Measurements from ENCODE around the gene KRTAP5-10. TPM values are rescaled to one million over a fixed set of nuclear protein-coding genes. Genes with fewer than 3 reads are reported as not detected.
"Not testable (repeated sequence)": the region's sequence is repeated elsewhere in the genome, so short reads cannot be mapped to it uniquely, and the experiment has no call there.

KRTAP5-10 gene
- total RNA-seq, 2 donors from 2014 or later: not detected

DNA sequence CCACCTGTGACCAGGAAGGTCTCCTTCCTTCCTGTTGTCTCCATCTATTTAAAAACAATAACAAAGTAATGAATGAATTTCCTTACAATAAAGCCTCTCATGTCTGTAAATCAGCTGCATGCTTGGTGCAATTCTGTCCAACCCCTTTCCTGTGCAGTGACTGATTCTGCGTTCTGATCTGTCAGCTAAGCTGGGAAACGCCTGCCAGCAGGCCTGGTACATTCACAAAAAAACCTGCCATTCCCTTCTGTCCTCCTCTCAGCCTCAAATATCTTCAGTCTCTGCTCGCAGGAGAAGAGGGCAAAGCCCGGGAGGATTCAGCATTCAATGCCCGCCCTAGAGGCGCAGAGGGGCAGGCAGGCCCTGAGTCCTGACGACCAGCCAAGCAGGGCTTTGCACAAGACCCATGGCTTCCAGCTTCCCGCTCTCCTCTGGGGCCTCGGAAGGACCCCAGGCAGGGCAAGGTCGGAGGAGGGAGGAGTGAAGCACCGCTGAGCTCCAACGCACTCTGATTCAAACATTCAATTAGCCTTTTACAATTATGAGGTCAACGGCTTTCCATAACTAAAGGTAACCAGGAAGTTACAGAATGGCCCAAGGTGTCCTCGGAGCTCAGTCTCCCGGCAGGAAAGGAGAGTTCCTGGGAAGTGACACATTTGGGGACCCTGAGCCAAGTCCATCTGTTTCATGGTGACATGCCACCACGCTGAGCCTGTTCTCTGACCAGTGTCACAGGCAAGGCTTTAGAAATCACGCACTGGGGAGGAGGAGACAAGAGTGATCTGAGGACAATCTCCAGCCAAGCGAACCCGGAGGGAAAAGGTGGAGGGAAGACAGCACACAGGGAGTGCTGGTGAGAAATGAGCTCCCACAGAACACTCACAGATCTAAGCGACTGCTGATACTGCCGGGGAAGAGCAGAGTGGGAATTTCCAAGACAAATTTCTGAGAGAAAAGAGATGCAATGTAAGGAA is 1.6 kb downstream of the KRTAP5-10 start:
- intact Hi-C loops (cut with DNase I): not testable (repeated sequence)

DNA sequence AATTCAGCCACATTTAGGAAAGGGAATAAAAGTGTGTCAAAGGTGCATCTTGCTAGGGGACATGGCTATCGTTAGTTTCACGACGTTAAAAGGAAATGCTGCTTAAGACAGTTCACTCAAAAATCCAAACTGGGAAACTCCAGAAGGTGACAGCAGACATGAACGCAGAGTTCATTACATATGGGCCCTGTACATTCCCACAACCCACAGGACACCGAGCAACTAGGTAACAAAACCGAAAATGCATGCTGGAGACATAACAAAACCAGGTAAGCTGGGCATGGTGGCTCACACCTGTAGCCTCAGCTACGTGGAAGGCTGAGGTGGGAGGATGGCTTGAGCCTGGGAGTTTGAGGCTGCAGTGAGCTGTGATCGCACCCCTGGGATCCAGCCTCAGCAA is 2.3 kb downstream of the KRTAP5-10 start:
- intact Hi-C loops (cut with DNase I); DNase-seq (ENCODE audit: low spot score): not testable (repeated sequence)

More for the DNA sequence above, 1.6 kb downstream of the KRTAP5-10 start:
- peak; percentile 30 for DNase-seq (ENCODE audit: low spot score)

DNA sequence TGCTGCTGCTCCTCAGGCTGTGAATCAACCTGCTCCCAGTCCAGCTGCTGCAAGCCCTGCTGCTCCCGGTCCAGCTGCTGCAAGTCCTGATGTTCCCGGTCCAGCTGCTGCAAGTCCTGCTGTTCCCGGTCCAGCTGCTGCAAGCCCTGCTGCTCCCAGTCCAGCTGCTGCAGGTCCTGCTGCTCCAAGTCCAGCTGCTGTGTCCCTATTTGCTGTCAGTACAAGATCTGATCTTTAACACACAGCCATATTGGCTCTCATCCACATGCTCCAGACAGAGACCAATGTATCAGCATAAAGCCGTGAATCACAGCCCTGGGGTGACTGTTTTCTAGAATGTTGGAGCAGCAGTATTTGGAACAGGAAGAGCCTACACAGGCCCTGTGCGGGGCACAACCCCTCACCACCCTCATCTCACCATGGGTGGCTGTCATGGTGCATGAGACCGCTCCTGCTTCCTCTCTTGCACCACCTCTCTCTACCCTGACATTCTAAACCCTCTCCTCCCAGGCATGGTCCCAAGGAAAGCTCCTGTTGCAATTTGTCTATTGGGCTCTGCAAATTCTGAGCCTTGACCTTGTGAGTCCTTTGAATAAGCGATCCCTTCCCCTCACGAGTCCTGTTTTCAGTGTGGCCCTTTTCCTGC is 3.5 kb downstream of the KRTAP5-10 start:
- DNase-seq (ENCODE audit: low spot score): peak; percentile 62
- intact Hi-C loops (cut with DNase I): no loop called here

DNA sequence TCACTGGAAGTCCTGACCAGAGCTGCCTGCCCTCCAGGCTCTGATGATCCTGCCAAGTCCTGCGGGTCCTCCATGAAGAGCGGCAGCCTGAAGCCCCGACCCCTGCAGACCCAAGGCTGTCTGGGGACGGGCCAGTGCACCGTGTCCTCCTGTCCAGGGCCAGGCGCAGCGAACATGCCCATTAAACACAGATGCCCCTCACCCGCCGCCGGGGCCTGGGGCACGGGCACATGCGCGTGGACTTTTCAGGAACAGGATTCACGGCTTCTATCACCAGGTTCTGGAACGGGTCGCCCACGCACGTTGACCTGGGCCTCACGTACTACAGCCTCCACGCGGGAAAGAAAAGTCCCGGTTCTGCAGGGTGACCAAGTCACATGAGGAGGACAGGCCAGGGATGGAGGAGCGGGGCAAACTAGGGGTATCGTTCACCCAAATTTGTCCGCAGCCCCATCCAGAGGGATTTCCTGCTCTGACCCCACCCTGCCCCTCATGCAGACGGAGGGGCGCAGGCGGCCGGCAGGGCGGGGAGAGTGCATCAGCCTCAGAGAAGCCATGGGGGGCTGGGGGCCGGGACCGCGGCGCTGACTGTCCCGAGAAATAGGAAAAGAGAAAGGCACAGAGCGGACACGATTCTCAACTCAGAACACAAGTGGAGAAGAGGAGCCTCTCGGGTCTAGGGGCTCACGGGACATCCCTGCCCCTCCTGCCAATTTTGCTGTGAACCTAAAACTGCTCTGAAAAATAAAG is 5.9 kb downstream of the KRTAP5-10 start:
- intact Hi-C loops (cut with DNase I): loop anchor here in 1 of 2 donors (5.0 kb wide), 1 partner anchor 639 kb away; no protein-coding TSS in a partner anchor
- DNase-seq (ENCODE audit: low spot score): peak; percentile 76

DNA sequence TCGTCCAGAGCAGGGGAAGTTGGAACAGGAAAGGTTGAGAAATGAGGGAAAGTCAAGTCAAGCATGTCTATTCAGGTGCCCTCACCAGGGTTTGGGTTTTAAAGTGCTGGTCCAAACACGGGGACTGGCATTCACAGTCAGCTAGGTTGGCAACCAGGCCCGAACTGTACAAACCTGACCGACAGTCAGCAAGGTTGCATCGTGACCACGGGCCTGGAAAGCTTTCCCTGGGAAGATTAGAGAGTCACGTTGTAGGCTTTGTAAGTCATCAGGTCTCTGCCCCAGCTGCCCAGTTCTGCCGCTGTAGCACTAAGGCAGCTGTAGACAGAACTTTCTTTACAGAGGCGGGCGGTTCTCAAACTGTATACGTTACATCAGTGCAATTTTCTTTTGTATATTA is 7.4 kb downstream of the KRTAP5-10 start:
- intact Hi-C loops (cut with DNase I): loop anchor here in 1 of 2 donors (5.0 kb wide), 1 partner anchor 641 kb away; no protein-coding TSS in a partner anchor
- no peak for DNase-seq (ENCODE audit: low spot score)

DNA sequence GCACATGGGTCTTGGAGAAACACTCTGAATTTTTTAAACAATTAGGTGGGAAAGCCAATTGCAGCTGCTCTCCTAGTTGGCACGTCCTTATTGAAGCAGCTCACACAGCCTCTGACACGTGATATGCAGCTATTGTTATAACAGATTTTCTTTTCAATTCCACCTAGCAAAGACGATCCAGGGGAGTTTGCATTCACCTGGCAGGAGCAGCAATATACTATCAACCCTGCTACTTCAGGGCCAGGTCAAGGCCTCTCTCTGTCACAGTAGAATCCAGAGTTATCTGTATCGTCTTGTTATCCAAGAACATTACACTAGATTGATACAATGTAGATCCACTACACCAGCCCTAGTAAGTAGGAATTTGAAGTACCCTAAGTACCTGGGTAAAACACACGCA is 9.1 kb downstream of the KRTAP5-10 start:
- intact Hi-C loops (cut with DNase I): loop anchor here in 1 of 2 donors (5.0 kb wide), 1 partner anchor 642 kb away; no protein-coding TSS in a partner anchor
- DNase-seq (ENCODE audit: low spot score): no peak

DNA sequence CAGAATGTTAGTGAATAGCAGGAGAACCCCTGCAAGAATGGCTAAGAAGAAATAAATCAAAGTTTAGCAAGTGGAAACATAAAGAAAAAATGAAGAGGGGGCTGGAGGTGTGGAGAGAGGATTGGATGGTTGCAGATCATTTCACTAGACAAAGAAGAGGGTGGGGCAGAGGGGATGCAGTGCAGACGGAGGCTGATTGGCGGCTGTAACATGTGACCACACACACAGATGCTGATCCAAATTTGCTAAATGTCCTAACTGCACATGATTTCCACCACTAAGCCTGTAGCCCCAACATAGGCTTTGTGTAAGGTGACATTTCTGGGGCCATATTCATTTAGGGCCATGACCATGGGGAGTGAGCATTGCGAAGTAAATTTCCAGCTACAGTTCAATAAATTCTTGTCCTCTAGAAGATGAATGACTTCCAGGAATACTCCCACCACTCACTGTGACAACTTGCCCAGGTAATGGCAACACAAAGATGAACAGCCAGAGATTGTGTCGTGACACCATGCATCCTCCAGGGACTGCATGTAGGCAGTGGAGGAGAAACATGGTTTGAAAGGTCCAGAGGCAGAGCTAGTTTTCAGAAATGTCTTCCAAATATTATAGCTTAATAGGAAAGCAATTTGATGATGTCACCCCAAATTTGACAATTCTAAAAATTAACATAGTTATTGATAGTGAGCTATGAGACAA is 10.5 kb downstream of the KRTAP5-10 start:
- intact Hi-C loops (cut with DNase I): no loop called here
- no peak for DNase-seq (ENCODE audit: low spot score)

DNA sequence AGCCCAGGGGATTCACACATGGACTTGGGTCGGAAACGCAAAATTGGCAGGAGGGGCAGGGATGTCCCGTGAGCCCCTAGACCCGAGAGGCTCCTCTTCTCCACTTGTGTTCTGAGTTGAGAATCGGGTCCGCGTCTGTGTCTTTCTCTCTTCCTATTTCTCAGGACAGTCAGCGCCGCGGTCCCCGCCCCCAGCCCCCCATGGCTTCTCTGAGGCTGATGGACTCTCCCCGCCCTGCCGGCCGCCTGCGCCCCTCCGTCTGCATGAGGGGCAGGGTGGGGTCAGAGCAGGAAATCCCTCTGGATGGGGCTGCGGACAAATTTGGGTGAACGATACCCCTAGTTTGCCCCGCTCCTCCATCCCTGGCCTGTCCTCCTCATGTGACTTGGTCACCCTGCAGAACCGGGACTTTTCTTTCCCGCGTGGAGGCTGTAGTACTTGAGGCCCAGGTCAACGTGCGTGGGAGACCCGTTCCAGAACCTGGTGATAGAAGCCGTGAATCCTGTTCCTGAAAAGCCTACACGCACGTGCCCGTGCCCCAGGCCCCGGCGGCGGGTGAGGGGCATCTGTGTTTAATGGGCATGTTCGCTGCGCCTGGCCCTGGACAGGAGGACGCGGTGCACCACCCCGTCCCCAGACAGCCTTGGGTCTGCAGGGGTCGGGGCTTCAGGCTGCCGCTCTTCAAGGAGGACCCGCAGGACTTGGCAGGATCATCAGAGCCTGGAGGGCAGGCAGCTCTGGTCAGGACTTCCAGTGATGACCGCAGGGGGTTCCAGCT is 11.5 kb downstream of the KRTAP5-10 start:
- intact Hi-C loops (cut with DNase I): not testable (repeated sequence)
- DNase-seq (ENCODE audit: low spot score): peak; percentile 73

DNA sequence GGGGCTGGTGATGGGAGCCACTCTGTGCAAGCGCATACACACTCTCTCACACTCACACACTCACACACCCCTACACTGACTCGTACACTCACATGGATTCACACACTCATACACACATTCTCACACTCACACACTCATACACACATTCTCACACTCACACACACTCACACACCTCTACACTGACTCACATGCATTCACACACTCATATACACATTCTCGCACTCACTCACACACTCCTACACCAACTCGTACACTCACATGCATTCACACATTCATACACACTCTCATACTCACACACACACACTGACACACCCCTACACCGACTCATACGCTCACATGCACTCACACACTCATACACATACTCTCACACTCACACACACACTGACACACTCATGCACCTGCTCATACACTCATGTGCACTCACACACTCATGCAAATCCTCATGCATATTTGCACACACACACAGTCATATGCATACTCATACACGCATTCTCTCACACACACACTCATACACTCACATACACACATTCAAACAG is 12.2 kb downstream of the KRTAP5-10 start:
- DNase-seq (ENCODE audit: low spot score): no peak
- intact Hi-C loops (cut with DNase I): no loop called here

DNA sequence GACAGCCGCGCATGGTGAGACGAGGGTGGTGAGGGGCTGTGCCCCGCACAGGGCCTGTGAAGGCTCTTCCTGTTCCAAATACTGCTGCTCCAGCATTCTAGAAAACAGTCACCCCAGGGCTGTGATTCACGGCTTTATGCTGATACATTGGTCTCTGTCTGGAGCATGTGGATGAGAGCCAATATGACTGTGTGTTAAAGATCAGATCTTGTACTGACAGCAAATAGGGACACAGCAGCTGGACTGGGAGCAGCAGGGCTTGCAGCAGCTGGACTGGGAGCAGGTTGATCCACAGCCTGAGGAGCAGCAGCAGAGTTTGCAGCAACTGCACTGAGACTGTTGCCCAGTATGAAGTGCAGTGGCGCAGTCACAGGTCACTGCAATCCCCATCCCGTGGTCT is 14.2 kb downstream of the KRTAP5-10 start:
- intact Hi-C loops (cut with DNase I); DNase-seq (ENCODE audit: low spot score): not testable (repeated sequence)

DNA sequence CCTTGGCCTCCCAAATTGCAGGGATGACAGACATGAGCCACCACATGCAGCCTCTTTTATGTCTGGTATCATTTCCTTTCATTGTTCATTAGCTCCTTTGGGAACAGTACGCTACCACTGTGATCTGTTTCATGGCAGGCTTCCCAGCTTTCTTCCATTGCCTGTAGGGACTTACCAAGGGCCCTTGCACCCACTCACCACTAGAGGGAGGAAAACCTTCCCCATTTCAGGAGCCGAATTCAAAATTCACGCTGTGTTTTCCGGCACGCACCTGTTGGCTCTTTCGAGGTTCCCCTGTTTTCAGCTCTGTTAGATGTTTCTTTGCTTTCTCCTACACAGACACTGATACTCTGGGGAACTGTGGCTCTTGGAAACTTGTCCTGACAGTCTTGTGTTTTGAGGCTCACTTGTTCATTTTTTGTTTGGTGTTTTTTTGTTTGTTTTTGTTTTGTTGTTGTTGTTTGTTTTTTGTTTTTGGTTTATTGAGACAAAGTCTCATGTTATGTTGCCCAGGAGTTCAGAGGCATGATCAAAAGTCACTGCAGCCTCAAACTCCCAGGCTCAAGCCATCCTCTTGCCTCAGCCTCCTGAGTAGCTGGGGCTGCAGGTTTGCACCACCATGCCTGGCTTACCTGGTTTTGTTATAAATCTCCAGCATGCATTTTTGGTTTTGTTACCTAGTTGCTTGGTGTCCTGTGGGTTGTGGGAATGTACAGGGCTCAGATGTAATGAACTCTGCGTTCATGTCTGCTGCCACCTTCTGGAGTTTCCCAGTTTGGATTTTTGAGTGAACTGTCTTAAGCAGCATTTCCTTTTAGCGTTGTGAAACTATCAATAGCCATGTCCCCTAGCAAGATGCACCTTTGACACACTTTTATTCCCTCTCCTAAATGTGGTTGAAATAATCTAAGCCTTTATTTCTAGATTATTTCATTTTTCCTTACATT is 15.0 kb downstream of the KRTAP5-10 start:
- peak; percentile 59 for DNase-seq (ENCODE audit: low spot score)
- intact Hi-C loops (cut with DNase I): no loop called here

DNA sequence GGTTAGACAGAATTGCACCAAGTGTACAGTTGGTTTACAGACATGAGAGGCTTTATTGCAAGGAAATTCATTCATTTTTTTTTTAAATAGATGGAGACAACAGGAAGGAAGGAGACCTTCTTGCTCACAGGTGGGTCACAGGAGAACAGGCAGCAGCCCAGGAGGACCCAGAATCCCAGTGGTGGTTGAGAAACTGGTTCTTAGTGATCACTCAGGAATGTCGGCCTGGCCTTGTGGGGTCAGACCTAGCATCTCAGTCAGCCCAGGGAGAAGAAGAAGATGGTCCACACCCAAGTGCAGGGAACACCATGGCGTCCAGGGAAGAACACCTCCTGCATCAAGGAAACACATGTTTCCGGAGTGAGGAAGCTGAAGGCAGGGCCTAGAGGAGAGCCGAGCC is 16.5 kb downstream of the KRTAP5-10 start:
- DNase-seq (ENCODE audit: low spot score): peak; percentile 44

DNA sequence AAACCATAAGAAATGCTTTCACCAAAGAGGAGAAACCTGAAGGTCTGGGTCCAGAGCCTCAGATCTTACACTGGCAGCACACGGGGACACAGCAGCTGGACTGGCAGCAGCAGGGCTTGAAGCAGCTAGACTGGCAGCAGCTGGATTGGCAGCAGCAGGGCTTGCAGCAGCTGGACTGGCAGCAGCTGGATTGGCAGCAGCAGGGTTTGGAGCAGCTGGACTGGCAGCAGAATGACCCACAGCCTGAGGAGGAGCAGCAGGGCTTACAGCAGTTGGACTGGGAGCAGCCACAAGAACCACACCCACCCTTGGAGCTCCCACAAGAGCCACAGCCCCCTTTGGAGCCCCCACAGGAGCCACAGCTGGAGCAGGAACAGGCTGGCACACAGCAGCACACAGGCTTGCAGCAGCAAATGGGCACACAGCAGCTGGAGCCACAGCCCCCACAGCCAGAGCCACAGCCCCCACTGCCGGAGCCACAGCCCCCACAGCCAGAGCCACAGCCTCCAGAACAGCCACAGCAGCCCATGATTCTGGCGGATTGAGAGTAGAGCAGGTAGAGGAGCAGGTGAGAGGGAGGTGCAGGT is 17.0 kb downstream of the KRTAP5-10 start, which contains the start of gene KRTAP5-11:
KRTAP5-11 (minus strand) TSS at position 567 of the 587 bp plus-strand sequence; CDS start at position 529, 38 bp downstream.
- intact Hi-C loops (cut with DNase I): no loop called here
- peak; percentile 65 for DNase-seq (ENCODE audit: low spot score)

More for the DNA sequence above, 16.5 kb downstream of the KRTAP5-10 start:
- intact Hi-C loops (cut with DNase I): no loop called here

DNA sequence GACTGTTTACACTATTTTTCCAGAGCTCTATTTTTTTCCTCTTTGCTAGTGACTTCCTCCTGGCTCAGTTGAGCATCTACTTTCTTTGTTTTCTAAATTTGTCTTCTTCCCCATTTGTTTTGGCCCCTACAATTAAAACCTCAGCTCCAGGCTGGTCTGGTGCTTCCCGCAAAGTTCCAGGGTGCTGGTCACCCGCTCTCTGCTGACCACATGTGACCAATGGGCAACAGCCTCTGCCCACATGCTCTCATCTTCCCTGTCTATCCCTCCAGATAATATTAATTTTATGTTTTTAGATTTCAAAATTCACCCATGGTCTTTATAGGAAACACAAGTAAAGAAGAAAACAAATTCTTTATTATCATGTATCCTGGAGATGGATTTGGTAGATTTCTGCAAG is 17.6 kb downstream of the KRTAP5-10 start:
- DNase-seq (ENCODE audit: low spot score); intact Hi-C loops (cut with DNase I): not testable (repeated sequence)

DNA sequence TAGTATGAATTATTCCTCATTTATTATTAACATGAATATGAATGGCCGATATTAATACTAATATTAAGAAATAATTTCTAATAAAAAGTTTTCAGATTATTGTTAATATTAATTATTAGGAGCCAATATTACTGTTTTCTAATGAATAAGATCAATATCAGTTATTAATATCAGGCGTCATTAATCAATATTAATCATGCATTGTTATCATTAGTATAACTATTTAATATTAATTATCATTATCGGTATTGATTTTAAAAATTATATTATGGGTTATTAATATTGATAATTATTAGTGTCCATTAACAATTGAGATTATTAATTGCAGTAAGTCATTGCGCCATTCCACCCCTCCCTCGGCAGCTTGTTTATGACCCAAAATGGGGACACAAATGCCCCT is 20.3 kb downstream of the KRTAP5-10 start:
- DNase-seq (ENCODE audit: low spot score); intact Hi-C loops (cut with DNase I): not testable (repeated sequence)

DNA sequence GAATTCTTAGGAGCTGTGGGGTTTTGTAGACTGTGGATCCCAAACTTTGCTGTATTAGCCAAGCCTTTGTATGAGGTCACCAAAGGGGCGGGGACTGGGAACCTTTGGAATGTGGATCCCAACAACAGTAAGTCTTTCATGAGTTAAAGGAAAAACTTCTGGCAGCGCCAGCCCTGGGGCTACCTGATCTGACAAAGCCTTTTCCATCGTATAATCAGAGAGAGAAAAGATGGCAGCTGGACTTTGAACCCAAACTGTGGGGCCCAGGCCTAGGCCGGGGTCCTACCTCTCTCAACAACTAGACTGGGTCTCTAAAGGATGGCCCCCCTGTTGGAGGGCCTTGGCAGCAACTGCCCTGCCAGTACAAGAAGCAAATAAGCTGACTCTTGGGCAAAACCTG is 23.0 kb downstream of the KRTAP5-10 start:
- DNase-seq (ENCODE audit: low spot score); intact Hi-C loops (cut with DNase I): not testable (repeated sequence)

All from posterior vena cava (tissue), 2 donors.